HG03045 (cell line): Measurements from ENCODE around the gene B3GALNT2.
"Not testable (repeated sequence)": the region's sequence is repeated elsewhere in the genome, so short reads cannot be mapped to it uniquely, and the experiment has no call there.

Experiments
- ATAC-seq: cut with Tn5 transposase; IDR thresholded peaks from one replicate; pipeline ENCODE4 v1.9.1; 2021; ENCODE audit warnings: mild to moderate bottlenecking, moderate library complexity; ENCODE audit not compliant: unreplicated experiment

The B3GALNT2 gene

GRCh38 chr1:235504122-235504493 is at the start of gene B3GALNT2:
B3GALNT2 (minus strand) TSS chr1:235504452; CDS start chr1:235504252, 200 bp downstream.
- ATAC-seq = peak; percentile 46

DNA sequence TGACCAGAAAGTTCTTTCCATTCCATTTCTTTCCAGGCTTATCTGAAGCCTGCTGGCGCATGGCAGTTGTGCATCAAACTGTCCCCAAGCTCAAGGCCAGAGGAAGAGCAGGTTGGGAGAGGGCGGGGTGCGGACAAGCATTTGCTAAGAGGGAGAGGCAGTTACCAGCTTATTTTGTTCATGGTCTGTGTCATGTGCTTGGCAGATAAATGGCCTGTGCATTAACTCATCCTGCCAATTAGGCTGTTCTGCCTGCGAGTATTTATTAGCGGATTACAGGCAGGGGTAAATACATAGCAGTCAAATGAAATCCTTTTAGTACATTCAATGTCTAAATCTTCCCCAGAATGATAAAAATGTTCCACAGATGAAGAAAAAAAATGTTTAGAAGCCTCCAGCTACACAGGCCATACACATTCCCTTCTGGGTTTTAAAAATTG is 48.9 kb upstream of the B3GALNT2 start:
- no peak for ATAC-seq

DNA sequence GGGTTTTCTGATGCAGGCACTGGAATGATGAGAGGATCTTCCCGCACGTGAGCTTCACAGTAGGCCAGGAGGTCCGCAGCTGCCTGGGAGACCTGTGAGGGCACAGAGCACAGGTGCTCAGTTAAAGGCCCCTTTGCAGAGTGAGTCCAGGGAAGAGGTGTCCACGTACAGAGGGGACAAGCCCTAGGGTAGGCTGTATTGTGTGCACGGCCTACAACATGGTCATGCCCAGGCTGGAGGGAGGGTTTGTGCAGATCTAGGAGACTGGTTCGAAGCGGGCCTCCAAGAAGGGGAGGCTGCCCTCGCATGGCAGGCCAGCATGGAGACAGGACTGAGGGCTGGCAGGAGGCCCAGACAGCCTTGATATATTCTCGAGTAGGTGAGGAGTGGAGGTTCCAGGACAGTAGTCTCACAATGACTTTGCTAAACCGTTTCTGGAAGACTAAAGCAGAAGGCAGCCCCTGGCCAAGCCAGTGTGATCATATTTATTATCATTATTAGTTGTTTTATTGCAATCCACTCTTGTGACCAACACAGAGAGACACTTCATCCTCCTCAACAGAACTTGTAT is 48.0 kb upstream of the B3GALNT2 start:
- ATAC-seq = no peak

GRCh38 chr1:235549351-235550139 is 45.3 kb upstream of the B3GALNT2 start:
- no peak for ATAC-seq

- not testable (repeated sequence) for ATAC-seq
Measured at GRCh38 chr1:235546369-235547155, 42.3 kb upstream of the B3GALNT2 start.

DNA sequence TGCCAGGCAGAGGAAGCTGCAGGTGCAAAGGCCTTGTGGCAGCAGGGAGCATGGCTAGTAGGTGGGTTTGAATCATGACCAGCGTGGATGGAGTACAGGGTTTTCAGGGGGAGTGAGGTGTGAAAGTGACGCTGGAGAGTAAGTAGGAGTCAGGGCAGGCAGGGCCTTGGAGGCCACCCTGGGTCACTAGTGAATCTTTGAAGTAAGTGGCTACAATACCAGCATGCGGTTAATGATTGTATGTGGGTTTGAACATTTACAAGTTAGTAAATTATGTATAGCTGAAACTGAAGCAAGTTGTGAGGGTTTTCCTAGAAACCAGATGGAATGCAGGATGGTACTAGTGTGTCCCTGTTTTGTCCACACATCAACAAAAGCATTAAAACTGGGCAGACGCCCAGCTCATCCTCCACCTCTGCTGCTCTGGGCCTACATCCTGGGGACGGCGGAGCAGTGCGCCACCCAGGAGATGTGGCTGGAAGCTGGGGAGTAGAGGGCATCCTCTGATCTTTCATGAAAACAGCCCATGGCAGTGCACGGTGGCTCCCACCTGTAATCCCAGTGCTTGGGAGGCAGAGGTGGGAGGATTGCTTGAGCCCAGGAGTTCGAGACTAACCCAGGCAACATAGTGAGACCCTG is 41.2 kb upstream of the B3GALNT2 start:
- no peak for ATAC-seq

DNA sequence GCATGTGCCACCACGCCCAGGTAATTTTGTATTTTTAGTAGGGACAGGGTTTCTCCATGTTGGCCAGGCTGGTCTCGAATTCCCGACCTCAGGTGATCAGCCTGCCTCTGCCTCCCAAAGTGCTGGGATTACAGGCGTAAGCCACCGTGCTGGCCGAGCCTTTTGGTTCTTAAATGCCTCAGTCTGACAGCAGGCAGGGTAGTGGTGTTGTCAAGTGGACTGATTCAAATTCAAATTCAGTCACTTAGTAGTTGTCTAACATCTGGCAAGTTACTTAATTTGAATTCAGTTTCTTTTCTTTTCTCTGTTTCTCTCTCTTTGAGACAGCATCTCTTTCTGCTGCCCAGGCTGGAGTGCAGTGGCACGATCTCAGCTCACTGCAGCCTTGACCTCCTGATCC is 38.6 kb upstream of the B3GALNT2 start:
- ATAC-seq = not testable (repeated sequence)

GRCh38 chr1:235533476-235534168 is 29.4 kb upstream of the B3GALNT2 start:
- ATAC-seq = no peak

GRCh38 chr1:235532360-235532759 is 28.1 kb upstream of the B3GALNT2 start:
- ATAC-seq = no peak

GRCh38 chr1:235527196-235527814 is 23.1 kb upstream of the B3GALNT2 start:
- no peak for ATAC-seq

- no peak for ATAC-seq
Measured at GRCh38 chr1:235525314-235525713, 21.1 kb upstream of the B3GALNT2 start.

GRCh38 chr1:235516862-235517446 is 12.7 kb upstream of the B3GALNT2 start:
- ATAC-seq = peak; percentile 46

GRCh38 chr1:235515844-235516512 is 11.7 kb upstream of the B3GALNT2 start:
- ATAC-seq = no peak

DNA sequence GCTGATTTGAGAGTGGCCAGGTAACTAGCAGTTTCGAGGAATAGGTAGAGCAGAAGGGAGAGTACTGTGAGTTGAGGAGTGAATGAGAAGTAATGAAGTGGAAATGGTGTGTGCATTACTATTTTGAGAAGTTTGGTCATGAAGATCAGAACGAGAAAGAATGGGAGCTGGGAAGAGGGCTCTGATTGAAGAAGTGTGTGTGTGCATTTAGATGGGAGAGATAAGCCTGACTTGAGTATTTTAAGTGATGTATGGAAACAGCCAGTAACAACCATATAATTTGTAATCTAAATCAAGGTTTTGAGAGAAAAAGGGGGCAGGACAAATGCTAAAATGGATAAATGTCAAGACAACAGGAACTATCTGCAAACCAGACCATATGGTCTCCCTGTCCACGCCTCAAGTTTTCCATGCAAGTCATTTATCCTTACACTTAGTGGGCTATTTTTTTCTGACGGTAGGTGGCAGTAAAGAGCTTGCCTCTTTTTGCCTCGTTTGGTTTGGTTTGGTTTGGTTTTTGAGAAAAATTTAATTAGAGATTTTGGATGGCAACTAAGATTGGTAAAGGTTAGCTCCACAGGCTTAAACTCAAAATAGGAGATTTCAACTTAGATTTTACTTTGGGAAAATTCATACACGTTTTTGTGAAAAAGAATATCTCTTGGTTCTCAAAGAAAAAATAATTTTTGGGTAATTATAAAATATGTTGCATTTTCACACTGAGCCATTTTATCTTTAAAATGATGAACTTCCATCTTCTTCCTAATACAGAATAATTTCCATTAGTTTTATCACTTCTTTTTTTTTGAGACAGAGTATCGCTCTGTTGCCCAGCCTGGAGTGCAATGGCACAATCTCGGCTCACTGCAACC is 9.5 kb upstream of the B3GALNT2 start:
- ATAC-seq = no peak

- ATAC-seq = no peak
Measured at GRCh38 chr1:235511470-235512240, 7.4 kb upstream of the B3GALNT2 start.

DNA sequence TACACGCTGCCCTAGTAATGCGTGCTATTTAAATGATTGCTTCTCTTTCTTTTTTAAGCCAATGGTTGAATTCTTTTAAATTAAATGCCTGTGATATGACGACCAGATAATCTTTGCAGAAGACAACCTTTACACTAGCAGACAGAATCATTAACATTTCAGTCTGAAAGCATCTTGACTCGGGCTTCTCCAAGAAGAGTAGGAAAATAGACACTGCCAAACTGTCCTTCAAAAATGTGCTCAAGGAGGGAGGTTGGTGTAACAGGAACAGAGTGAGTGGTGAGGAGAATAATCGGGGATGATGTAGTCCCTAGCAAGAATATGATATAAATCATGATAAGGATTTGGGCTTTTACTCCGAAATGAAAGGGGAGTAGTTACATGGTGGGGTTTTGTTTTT is 6.6 kb upstream of the B3GALNT2 start:
- no peak for ATAC-seq

DNA sequence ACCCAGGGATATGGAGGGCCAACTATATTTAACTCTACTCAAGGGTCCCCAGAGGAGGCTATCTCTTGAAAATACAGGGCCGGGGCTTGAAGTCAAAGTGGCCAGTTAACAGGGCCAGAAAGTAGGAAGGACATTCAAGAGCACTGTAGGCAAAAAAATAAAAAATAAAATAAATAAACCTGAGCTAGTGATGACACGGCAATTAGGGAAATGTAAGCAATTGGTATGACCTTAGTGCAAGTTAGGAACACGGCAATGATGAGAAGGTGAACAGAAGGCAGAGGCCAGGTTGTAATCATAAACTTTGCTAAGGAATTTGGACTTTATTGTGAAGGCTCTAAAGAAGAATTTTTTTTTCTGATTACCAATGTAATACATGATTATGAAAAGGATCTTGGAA is 3.4 kb upstream of the B3GALNT2 start:
- ATAC-seq = no peak
